Activated T-helper 9 cell treated with anti-CD3 and anti-CD28 coated beads, Interleukin-2, amount 50 U/mL, for 16 hours (primary cell): ENCODE measurements around the gene FGFRL1.

Experiments
- DNase-seq: peaks from one replicate; pipeline ENCODE4 v3.0.0-alpha.2; 2020; ENCODE audit warnings: low read depth

Gene FGFRL1, protein sequence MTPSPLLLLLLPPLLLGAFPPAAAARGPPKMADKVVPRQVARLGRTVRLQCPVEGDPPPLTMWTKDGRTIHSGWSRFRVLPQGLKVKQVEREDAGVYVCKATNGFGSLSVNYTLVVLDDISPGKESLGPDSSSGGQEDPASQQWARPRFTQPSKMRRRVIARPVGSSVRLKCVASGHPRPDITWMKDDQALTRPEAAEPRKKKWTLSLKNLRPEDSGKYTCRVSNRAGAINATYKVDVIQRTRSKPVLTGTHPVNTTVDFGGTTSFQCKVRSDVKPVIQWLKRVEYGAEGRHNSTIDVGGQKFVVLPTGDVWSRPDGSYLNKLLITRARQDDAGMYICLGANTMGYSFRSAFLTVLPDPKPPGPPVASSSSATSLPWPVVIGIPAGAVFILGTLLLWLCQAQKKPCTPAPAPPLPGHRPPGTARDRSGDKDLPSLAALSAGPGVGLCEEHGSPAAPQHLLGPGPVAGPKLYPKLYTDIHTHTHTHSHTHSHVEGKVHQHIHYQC

DNA sequence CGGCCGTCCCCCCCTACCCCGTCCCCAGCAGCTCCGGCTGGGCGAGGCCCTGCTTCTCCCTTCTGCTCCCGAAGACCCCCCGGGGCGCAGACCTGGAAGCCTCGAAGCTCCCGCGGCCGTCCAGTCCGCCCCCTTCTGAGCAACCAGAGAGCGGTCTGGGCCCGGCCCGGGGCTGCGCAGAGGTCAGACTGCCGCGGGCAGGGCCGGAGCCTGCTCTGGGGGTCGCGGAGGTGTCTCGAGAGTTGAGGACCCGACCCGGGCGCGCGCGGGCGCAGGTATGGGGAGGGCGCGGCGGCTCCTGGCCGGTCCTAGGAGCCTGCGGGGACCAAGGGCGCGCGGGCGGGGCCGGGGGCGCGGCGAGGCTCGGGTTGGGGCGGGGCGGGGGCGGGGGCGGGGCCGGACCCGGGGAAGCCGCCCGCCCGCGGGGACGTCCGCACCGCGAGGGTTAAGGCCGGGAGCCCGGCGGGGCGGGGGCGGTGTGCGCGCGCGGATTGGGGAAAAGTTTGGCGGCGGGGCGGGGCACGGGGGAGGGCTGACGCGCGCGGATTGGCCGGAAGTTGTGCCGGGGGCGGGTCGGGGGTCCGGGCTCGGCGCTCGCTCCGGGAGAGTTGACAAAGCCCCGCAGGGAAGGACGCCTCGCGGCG is at the start of gene FGFRL1:
Gene FGFRL1, plus strand, starts transcription at position 605 of the 644 bp plus-strand sequence. CDS start 860 bp downstream, outside the sequence.
- peak; percentile 90 for DNase-seq

DNA sequence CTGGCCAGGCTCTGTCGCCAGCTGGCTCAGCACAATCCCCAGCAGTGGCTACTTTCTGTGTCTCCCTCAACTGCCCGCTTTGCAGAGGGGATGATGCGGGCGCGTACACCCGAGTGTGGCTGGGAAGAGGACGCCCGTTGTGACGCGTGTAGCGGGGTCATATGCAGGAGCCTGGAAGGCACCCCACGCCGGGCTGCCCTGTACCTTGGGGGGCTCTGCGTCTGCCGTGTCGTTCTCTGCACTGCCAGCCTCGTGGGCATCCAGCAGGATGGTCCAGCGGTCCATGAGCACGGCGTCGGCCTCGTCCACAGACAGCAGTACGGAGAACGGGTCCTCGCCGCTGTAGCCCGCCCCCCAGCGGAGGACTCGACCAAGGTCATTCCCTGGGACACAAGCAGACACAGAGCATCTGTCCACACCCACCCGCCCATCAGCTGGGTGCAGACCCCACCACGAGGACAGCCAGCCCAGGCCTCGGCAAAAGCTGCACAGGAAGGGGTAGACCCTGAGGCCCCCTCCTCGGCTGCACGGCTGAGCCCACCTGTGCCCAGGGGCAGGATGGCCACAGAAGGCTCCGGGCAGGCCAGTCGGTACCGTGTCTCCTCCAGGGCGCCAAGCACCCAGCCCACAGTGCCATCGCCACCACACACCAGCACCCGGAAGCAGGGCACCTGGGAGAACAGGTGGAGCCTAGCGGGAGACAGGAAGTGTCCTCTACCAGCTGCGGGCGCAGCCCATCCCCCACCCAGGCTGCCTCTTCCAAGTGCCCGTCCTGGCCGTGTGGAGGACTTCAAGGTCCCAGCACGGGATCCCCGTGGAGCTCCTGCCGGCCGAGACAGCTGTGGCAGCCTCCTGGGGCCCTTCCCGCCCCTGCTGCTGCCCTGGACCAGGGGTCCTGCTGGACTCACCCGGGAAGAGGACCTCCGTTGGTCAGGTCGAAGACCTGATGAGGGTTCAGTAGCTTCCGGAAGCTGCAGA is 48.9 kb upstream of the FGFRL1 start:
- DNase-seq, result no peak

DNA sequence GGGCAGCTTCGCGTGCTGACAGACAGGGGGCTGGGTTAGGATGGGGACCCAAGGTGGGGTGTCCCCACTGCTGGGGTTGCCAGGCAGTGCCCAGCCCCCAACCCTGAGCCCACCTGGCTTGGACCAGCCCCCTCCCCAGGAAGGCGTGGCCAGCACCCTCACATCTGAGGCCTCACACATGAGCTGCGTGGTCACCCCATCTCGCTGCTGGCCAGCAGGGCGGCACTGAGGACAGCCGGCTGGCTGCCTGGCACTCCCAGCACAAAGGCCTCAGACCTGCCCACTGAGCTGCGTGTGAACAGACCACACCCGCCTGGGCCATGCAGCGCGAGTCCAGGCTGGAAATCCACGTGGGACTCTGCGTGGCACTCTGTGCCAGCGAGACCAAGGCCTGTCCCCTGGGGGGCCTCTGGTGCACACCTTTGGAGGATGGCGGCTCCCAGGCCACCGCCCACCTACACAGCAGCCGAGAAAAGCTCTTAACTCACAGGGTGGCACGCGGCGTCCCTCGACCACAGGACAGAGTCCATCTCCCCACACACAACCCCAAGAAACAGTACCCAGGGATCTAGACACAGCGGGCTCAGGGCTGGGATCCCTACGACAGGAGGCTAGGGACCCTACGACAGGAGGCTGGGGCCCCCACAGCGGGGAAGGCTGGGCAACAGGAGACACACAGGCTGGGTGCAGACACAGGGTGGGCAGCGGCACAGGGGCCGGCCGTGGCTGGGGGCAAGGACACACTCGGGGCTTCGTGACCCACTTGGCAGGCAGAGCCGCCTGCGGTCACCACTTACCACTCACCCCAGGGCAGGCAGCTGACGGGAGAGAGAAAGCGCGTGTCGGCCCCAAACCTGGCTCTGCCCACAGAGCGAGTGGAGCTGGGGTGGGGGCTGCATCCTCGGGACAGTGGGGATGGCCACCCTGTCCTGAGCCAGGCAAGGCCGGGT is 47.9 kb upstream of the FGFRL1 start:
- DNase-seq, result no peak

DNA sequence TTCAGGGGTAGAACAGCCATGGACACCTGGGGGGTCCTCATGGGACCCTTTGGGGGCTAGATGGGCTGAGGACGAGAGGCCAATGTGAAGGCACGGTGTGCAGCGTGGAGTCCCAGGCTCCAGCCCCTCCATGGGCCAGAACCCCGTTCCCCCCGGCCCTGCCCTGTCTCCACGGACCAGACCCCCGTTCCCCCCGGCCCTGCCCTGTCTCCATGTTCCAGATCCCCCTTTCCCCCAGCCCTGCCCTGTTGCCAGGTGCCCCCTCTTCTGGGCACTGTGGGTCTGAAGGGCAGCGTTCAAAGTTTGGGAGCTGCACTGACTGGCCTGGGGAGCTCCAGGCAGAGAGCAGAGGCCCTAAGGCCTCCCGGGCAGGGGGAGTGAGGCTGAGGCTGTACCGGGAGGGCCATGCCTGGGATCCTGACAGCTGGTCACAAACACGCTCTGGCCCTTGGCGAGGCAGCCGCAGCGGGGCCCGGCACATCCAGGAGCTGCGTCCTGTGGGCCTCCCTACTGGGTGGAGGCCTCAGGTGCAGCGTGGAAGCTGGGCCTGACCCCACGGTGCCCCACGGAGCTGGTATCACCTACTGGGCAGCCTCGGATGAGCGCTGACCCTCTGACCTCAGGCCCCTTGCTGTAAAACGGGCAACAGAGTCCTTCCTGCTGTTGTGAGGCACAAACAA is 46.9 kb upstream of the FGFRL1 start:
- no peak for DNase-seq

DNA sequence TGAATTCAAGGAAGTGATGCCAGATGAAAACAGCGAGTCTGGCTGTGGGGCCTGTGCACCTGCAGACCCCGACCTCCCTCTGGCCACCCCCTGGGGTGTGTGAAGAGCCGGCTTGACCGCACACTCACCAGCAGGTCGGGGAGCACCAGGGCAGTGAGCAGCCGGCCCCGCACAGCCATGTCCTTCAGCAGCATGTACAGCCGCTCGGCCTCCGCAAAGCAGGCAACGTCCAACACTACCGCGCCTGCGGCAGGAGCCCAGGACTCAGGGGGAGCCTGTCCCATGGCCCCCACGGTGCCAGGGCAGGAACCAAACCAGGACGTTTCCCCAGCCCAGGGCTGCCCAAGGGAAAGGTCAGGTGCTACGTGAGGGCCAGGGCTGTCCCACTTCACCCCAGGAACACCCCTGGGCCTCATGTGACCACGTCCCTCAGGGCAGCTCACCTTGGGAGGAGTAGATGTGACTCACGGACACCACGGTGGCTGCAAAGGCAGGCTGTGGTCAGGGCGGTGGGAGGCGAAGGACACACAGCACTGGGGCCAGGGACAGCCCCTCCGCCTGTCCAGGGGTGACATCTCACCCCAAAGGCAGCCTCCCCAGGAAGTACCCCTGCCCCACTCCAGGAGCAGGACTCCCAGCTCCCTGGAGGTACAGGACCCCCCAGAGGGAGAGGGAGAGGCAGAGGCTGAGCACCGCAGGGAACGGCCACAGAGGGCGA is 46.2 kb upstream of the FGFRL1 start:
- DNase-seq, result no peak

DNA sequence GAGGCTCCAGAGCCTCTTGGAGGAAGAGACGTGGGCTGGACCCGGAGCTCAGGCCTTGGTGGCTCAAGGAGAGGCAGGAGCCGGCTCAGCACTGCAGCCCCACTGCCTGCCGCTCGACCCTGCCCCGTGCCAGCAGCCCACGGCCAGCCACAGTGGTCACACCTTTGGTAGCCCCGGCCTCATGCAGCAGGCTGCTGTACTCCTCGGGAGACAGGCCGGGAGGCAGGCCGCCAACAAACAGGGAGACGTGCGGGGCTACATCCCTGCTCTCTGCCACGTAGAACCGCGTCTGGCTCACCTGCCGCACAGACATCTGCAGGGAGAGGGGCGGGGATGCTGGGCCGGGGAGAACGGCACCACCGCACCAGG is 45.7 kb upstream of the FGFRL1 start:
- no peak for DNase-seq

DNA sequence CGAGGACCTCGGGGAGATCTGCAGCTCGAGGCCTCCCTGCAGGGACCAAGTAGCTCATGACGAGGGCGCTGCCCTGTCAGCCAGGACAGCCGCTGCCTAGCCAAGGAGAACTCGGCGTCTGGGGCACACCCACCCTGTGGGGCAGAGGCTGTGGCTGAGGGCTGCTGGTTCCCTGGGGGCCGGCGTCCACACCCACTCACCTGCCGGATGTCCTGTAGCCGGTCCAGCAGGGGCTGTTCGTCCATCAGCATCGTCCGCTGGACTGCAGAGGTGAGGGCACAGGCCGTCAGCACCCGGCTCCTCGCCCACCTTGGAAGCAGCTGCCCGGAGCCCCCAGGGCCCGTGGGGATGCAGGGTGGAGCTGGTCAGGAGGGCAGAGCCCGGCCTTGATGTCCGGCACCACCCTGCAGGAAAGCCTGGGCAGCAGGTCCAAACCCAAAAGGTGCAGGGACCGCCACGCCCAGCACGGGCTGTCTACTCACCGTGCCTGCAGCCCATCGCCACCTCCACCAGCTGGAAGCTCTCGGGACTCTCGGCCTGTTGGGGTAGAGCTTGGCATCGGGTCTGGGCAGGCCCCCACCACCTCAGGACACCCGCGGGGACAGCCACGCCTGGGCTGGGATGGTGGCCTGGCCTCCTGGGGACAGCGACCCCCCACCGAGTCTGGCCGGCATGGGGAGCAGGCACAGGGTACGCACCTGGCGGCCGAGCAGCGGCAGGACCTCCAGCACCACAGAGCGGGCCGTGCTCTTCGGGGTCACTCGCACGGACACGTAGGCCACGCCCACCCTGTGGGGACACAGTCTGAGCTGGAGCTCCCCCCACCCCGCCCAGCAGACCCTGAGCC is 44.9 kb upstream of the FGFRL1 start:
- no peak for DNase-seq

DNA sequence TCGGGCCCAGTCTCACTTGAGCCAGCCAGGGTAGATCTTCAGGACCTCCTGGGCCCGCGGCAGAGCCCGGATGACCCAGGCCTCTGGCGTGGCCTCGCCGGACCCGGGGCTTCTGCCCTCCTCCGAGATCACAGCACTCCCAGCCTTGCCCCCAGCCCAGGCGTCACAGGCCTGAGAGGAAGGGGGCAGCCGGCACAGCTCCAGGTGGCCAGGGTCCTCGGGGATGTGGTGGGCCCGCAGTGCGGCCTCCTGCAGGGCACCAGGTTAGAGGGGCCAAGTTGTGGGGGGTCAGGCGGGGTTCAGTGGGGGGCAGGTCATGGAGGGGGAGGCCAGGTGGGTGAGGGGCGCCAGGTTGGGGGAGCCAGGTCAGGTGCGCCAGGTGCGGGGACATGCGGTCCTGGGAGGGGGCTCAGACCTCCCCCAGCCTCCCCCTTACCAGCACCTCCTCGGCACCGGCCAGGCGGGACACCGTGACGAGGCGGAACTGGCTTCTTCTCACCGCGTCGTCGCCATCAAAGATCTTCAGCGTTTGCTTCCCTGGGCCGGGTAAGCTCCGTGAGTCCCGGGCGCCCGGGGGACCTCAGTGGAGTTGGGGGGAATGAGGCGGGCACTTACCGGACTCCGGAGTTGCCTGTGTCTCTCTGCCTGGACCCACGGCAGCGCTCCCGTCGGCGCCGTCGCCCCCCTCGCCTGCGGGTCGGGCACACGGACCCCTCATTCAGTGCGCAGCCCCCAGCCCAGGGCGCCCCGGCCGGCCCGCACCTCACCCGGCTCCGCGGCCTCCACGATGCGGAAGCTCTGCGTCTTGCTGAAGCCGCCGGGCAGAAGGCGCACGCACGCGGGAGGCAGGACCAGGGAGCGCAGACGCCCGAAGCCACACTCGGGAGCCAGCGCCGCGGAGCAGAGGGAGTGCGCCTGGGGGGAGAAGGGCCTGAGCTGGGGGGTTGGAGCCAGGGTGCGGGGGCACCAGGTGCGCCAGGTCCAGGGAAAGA is 44.0 kb upstream of the FGFRL1 start:
- no peak for DNase-seq

DNA sequence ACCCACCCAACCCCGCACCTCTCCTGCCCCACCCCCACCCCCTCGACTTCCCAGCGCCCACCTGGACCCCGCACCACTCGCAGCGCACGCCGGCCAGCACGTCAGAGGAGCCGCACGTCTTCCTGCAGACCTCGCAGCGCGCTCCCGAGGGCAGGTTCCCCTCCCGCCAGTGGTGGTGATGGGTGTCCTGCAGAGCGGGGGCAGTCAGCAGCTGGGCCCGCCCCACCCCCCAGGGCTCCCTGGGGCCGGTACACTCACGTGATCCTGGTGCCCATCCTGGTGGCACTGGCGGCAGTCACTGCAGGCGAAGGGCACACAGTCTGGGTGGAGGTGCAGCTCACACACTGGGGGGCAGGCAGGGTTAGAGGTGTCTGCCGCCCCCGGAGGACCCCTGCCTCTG is 43.2 kb upstream of the FGFRL1 start:
- no peak for DNase-seq

DNA sequence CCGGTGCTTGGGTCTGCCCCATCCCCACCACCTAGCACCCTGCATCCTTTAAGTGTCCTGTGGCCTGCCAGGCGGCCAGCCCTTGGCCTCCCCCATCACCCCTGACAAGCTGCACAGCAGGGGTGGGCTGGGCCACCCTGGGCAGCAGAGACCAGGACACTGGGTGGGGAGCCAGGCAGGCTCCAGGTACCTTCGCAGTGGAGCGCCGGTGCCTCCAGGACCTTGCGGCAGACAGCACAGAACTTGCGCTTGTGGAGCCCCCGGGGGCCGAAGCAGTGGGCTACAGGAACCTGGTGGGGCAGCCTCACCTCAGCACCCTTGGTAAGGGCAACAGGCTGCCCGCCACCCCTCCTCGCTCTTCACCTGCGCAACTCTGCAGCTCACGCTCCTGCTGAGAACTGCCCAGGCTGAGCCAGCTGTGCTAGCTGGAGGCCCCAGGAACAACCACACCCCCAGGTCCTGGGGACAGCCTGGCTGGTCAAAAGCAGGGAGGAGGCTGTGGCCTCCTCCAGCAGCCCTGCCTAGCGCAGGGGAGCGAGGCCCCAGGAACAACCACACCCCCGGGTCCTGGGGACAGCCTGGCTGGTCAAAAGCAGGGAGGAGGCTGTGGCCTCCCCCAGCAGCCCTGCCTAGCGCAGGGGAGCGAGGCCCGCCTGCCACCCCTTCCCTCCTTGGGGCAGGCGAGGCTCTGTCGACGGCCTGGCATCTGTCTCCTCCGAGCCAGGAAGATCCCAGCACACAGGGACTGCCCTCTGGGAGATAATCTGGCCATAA is 42.6 kb upstream of the FGFRL1 start:
- DNase-seq, result no peak

DNA sequence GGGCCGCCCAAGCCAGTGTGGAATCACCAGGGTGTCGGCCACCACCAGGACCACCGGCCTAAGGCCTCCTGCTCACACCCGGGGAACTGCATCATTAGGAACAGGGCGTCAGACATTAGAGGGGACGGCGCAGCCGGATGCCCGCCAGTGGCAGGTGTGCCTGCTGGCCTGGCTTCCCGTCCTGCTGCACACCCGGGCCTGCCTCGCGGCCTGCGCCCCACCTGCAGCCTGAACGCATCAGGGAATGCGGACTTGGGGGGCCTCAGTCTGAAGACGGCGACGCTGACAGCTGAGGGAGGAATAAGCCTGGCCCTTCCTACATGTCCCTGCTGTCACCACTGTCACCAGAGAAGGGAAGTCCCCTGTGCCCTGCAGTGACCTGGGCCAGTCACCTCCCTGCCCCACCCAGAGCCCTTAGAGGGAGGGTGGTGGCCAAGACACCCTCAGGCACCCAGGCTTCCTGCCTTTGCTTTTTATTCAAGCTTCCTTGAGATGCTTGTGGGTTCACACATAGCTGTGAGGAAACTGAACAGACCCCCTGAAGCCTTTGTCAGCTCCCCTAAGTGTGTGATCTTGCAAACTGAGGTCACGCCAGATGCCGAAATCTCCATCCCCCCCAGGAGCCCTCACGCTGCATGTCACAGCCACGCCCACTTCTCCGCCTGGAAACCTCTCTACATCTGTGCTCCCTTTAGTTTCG is 41.2 kb upstream of the FGFRL1 start:
- no peak for DNase-seq

DNA sequence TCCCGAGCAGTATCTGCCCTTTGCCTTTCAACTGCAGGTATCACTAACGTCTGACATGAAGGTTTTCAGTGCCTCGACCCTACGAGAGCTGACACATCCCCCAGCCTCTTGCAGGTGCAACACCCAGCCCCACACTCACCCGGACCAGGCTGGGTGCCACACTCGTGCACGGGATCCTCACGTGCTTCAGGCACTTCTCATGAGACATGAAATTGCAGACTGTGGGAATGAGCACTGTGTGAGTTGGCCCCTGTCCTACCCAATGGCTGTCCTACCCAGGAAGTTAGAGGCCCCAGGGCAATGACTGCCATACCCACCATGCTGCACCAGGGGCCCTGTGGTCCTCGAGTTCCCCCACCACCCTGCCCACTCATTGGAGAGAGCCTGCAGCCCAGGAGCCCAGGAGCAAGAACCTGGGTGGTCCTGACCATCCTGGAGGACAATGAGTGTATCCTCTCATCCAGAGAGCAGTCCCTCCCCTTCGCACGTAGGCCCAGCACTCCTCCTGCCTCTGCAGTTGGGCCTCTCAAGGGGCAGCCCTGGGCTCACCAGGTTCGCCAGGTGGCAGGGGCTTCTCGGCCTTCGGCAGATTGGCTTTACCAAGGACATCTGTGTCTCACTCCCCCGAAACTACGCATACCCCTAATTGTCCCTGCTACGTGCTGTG is 40.4 kb upstream of the FGFRL1 start:
- DNase-seq, result no peak

DNA sequence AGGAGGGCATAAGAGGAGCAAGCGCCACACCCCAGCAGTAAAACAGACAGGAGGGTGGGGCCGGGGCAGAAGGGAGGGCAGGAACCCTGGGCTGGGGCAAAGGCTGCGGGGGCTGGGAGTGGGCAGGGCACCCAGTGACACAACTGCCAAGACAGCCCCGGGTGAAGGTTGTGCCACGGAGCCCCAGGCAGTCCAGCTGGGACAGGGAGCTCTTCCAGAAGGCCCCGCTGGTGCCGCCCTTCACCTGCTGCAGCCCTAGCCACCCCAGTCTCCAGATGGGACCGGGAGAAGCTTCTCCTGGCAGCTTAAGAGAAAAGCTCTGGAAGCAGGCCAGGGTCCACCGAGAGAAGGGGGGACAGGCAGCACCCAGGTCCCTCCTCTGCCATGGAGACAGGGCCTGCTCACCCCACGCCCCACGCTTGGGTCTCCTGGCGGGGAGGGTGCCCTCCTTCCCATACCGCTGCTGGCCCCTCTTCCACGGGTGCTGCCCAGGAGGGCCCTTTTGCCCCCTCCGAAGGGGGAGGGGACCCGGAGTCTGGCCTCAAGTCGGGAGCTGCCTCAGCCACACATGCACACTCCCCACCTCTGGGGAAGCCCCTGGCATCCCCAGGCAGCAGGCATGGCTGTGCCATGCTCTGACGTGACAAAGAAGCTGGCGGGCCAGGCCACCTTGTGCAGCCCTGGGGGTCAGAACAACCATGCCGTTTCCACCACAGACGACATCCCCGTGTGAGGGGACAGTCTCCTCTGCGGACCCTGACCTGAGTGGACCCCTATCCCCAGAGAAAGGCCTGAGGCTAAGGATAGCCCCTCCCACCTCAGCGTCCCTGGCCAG is 39.5 kb upstream of the FGFRL1 start:
- DNase-seq, result no peak

DNA sequence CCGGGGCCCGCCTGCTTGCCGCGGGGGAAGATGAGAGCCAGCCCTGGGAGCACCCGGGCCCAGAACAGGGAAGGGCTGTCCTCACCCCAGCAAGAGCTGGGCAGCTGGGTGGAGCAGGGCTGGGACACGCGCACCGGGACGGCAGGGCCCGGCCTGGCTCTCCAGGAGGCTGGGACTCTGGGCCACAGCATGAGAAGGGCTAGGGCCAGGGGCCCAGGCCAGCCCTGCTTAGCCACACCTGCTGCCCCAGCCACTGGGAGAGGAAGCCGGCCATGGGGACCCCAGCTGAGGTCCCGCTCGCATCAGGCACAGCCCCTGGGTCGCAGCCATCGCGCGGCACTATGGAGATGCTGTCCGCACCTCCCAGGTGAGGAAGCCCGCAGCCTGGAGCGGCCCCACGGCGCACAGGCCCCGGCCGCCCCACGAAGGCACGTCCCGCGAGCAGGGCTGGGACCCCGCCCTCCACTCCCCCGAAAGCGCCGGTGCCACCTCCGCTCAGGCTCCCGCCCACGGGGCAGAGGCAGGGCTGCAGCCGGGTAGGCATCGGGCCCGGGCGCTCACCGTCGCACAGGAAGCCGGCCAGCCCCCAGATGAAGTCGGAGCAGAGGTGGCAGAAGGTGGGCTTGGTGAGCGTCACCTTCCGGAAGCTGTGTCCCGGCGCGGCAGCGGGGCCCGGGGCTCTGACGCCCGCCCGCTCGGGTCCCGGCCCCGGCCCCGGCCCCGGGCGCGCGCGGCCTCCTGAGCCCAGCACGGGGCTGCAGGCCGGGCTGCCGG is 38.6 kb upstream of the FGFRL1 start:
- peak; percentile 47 for DNase-seq
